DMS53 treated with DMSO at 0.1 percent for 48 hours (cell line): ENCODE measurements around the gene DHRS4.

ENCODE experiments used
- DNase-seq: peaks from one replicate; lab custom pipeline; 2025; ENCODE audit not compliant: unreplicated experiment; lab: John Stamatoyannopoulos, UW

Gene DHRS4

DNA sequence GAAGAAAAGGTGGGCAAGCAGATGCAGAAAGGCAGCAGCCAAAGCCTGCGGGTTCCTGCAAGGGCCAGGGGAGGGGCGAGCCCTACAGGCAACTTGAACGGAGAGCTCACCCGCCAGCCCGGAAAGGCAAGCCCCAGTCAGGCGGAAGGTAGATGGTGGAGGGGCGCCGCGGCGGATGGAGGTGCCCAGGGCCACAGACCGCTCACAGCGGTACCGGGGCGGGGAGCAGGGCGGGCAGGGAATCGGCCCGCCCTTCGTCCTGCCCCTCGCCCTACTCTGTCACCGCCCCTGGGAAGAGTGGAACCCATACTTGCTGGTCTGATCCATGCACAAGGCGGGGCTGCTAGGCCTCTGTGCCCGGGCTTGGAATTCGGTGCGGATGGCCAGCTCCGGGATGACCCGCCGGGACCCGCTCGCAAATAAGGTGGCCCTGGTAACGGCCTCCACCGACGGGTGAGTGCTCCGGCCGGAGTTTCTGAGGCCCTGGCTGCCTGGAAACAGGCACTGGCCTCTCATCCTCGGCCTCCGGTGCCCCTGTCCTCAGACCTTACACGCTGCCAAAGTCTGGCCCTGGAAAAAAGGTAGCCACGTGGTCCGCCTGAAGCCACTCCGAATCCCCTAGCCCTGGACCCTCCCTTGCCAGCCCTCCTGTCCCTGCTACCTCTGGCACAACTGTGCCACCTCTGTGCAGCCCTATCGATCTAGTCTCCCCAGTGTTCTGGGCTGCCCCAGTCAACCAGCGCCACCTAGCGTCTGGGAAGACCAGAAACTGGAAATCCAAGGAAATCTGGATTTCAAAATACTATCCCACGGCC is at the start of gene DHRS4:
TSS of gene DHRS4 (plus strand) at position 307 of the 815 bp plus-strand sequence. CDS start at position 326, 19 bp downstream.
- DNase-seq: peak; percentile 48

DNA sequence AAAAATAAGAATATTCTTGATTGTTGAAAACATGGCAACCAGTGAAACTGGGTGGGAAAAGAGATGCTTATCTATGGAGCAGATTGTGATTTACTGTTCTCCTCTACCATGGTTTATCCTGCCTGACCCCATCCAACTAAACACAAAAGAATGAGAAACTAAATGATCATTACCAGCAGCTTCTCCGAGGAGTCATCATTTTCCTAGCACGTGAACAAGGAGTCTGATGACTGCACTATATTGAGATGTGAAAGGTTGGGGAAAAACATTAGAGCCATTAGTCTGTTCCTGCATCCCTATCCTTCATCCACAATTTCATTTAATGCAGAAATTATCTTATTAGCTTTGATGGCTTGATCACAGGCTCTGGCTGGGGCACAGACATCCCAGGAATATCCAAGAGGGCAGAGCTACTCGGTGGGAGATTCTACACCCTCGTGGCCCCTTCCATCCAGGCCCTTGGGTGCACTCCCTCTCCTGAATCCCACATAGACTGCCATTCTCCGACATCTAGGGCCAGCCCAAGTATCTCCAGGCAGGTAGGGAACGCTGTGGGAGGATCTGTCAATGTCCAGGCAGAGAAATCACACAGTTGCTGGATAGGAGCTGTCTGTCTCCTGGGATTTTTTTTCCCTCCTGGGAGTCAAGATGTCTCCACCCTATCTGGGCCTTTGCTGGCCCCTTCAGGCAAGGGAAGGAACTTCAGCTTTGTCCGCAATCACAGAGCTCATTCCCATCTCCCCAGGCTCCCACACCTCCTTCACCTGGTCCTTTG is 43.3 kb upstream of the DHRS4 start:
- peak; percentile 55 for DNase-seq

DNA sequence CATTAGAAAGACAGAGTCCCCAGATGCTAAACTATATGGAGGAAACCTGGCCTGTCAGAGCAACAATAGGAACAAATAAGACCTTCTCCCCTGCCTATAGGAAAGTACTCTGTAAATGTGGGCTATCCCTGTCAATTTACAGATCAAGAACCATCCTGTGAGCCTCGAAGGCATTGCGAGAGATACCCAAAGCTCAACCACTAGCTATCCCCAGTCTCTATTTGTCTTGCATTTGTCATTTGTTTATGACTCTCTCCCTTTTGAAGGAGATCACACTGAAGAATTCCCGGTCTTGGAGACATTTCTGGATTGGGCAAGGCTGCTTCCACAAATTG is 42.7 kb upstream of the DHRS4 start:
- DNase-seq: no peak

DNA sequence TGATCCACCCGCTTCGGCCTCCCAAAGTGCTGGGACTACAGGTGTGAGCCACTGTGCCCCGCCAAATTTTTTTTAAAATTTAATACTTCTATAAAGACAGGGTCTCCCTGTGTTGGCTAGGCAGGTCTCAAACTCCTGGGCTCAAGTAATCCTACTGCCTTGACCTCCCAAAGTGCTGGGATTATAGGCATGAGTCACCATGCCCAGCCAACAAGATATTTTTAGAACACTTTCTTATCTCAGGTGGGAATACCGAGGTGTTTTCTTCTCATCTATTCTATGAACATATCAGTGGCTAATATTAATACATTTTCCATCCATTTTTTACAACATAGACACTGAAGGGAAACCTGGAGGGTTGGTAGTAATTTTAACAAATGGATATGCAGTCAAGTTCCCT is 38.0 kb upstream of the DHRS4 start:
- no peak for DNase-seq

DNA sequence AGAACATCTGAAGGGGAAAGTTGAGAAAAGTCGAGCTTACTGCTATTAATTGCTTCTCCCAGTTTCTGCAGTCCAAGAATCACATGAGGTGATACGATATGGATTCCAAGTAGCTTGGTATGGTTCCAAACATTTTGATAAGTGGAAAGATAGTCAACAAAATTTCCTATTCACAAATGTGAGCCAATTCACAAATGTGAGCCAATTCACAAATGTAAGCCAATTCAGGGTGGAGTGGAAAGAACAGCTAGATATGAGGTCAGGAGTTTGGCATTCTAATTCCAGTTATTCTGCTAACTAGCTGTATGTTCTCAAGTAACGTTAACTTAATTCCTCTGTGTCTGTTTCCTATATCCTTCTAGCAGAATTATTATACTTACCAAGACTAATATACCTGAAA is 37.6 kb upstream of the DHRS4 start:
- DNase-seq: no peak

DNA sequence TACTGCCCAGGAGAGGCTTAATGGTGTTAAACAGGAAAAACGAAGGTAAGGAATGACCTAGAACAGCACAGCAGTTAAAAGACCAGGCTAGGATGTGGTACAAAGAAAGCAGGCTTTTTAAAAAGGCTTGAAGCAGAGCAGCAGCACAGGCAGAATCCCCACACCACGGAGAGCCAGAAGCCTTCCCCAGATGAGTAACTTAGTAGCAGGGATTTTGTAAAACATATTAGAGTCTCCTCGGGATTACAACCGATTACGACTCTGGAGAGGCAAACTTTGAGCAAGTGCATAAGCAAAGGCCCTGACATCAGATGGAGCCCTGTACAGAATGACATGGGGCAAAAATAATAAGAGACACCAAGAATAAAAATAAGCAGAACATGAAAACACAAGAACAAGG is 37.1 kb upstream of the DHRS4 start:
- no peak for DNase-seq

DNA sequence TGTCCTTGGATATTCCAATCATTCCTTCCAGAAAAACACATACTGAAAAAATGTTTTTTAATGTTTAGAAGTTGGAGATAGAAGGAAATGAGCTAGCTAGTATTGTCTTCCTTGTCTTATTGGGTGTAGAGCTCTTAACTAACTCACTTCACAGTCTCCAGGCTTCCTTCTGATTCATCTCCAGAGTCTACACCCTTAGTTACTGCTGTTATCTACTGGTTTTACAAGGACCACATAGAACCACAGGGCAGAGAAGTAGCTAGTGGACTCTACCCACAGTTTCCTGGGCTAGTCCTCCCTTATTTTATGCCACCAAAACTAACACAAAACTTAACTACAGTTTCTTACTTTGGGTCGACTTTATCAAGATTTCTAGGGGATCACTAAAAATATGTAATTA is 31.0 kb upstream of the DHRS4 start:
- no peak for DNase-seq

DNA sequence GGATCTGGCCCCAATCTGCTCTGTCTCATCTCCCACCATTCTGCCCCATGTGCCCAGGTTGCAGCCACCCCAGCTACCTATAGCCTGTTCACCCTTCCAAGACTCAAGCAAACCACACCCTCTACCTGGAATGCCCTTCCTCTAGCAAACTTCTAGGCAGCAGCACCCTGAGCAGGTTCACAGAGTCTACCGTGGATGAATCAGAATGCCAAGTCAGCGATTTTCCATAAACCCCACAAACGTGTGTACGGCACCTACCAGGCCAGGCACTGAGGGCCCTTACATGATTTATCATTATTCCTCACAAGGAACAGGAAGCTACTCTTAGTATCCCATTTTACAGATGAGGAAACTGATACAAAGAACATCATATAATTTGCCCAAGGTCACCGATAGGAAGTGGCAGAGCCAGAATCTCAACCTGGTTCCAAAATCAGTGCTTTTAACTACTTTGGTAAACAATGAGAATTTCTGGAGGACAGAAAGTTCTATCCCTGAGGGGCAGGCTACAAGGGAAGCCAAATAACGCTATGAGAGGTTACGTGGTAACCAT is 28.0 kb upstream of the DHRS4 start:
- DNase-seq: no peak

DNA sequence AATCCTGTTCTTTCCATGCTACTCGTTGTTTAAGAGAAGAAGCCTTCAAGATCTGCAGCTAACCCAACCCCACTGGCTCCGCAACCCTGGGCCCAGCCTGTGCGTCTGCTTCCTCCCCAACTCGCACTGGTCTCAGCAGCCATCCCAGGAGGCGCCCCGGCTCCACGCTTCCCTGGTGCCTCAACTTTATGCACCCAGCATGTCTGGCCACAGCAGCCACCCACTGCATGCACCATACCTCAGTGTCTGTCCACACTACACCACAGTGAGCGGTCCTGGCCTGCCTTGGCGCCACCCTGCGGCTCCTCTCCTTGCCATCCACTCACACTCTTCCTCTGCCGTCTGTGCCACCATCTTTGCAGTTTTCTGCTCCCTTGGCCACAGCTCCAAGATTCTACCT is 27.0 kb upstream of the DHRS4 start:
- DNase-seq: no peak

DNA sequence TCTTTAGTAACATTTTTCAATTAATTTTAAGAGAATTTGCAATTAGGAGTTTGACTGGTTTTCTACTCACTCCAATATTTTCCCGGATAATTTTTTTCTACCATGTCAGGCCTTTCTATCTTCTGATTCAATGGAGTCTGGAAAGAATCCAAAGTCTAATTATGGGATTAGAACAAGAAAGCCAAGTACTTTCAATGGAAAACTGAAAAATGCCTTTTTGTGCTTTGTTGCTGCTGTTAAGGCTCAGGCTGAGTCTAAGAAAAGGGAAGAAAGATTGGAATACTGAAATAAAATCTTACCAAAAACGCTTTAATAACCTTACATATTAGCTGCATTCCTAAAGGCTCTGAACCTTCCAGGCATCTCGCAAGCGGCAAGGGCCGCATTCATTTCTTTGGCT is 24.4 kb upstream of the DHRS4 start:
- no peak for DNase-seq

DNA sequence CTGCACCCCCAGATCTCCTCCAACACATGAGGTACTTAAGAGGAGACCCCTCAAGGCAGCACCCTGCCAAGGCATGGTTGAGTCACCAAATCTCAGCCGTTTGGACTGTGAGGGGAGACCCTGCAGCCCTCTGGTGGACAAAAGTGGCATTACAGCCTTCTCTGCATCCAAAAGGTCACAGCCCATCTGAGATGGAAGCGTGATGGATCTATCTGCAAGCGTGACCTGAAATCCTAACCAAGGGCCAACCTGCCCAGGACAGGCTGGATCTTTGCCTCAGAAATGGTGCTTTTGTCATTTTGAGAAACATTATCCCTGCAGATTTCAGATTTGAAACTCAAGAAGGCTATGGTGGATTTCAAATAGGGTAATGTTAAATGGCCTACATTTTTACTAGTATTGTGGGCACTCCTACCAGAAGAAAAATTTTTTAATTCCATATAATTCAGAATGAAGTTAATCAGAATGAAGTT is 23.7 kb upstream of the DHRS4 start:
- DNase-seq: peak; percentile 6

DNA sequence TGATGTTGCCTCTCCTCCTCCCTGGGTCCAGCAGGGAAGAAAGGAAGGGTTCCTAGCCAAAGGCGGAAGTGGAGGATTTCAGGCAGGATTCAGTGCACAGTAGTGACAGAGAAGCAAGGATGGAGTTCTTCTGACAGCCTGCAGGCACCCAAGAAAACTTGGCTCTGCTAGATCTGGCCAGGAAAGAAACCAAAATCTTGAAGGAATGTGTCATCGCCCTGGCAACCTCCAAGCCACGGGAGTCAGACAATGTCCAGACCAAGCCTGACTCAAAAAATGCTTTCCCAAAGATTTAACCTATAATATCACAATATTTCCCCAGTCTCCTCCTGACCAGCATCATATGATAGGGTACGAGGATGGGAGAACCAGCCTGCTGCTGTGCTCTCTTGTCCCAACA is 22.8 kb upstream of the DHRS4 start:
- no peak for DNase-seq

DNA sequence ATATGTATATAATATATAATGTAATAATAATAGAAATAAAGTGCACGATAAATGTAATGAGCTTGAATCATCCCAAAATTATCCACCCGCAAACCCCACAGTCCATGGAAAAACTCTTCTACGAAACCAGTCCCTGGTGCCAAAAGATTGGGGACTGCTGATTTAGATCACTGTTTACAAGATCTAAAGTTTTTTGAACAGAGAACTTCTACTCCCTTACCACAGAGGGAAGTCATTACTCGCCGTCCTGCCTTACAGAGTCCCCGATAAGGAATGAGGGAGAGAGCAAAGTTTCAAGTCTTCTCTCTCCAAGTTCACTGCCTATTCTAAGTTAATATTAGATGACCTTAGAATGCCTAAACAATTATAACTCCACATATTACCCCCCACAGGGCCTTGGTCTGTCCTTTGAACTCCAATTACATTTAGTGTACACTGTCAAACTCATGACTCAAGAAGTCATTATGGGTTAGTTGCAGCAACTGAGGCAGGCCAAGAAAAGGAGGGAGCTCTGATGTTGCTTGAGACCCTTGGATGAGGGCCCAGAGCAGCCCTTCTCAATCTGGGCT is 21.8 kb upstream of the DHRS4 start:
- DNase-seq: no peak

DNA sequence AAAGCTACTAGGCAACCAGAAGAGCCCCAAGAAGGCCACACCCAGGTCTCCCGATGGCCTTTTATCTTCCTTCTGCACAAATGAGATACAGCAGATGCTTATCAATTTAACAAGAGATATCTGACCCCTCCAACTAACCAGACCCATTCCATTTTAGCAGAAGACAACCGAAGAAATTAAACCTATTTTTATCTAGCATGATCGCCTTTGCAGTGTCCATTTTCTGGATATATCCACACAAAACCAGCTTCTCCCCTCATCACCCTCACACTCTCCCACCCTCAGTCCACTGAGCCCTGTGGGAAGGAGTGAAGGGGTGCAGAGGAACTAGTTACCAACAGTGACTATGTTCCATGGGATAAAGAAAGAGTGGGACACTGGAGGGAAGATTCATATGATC is 20.9 kb upstream of the DHRS4 start:
- no peak for DNase-seq

DNA sequence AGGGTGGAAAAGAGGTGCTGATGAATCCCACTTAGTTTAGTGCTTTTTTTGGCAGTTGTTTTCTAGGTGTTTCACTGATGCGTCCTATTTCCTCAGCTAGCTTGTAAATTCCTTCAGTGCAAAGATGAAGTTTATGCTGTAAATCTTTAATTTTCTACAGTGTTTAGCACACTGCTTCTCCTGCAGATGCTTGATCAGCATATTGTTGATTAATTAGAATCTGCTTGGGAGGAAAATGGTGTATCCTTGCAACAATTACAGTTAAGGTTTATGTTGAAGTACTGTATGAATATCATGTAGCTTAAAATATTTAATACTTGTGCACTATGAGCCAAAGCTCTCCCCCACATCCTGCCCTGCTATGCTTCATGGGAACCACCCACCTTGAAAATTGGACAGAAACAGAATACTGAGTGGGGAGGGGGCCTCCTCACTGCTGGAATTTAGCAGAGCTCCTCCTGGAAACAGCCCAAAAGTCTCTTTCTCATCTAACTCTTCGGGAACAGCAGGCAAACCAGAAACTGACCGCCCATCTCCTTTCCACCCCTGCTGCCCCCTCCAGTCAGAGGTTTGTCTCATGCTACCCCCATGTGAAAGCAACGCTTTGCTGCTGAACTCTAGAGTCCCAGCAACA is 20.3 kb upstream of the DHRS4 start:
- DNase-seq: no peak

DNA sequence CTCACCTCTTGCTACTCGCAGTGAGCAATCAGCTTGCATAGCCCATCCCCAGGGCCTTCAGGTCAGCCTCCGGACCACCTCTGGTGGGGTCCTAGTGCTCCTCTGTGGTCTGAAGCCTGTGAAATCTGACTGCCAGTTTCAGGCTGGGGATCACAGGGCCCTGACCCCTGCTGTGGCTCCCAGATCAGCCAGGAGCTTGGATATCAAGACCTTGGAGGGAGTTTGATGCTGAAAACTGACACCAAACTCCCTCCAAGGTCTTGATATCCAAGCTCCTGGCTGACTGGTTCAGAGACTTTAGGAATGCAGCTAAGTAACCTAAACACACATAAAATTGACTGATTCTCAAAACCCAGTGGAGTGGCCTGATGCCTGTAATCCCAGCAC is 19.8 kb upstream of the DHRS4 start:
- DNase-seq: no peak

DNA sequence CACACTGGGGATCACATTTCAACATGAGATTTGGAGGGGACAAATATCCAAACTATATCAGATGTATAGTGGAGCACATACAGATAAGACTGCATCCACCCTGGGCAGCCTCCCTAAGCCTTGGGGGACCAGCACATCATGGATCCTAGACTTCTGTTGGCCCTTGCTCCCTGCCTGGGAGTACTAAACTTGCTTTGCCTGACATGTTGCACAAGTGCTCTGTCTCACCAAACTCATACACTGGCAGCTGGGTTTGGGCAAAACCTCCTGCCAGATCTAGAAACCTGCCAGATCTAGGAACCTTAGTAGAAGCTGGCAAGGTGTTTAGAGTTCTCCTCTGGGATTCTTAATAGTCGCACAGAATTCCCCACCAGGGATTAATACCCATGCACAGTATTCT is 18.4 kb upstream of the DHRS4 start:
- DNase-seq: no peak

DNA sequence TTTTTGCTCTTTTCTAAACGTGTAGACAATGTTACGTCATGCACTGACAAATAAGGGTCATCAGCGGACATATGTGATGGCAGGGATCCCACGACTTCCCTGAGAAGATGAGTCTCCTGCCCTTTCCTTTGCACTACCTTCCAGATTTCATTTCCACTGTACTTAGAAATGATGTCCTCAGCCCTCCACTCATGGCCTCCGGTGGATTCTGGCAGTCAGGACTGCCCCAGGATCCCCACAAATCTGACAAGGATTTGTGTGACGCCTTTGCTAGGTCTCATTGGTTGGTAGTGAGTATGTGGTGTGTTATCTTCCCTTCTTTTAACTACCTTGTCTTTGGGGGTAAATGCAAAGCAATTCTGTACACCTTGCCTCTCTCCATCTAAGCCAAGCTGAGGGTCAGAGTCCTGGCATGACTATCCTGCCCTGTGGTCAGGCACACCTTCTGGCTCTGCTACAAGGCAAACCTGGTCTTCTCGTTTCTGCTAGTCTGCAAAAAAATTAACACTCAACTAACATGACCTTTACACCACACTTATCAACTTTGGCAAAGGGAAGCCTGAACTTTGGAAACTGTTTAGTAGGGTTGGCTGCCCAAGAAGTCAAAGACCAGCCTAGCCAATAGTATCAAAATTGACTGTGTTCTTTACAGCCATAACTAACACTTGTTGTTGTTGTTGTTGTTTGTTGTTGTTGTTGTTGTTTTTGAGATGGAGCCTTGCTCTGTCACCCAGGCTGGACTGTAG is 17.3 kb upstream of the DHRS4 start:
- no peak for DNase-seq

DNA sequence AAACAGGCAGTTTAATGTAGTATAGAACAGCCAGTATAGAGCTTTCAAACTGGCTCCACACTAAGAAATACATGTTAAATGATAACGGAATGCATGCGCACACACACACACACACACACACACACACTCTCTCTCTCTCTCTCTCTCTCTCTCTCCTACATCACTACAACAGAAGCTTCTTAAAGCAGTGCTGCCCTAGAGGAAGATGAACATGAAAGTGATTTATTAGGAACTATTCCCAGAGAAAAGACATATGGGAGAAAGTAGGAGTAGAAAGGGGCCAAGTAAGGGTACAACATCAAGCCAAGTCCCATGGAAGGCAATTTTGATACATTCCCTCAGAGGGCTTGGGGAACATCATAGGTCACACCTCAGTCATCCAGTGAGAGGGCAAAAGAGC is 16.4 kb upstream of the DHRS4 start:
- DNase-seq: no peak

DNA sequence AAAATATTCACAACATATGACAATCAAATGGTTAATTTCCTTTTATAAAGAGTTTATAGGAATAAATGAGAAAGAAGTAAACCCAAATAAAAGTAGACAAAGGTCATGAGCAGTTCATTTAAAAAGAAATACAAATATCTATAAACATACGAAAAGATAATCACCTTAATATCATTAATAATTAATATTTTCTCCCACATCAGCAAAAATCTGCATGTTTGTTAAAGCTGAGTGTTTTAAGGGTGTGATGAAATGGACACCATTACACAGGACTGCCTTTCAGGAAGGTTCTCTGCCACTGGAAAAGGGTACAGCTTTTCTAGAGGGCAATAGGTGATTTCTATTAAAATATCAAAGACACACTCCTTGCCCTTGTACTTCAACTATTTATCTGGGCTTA is 14.7 kb upstream of the DHRS4 start:
- no peak for DNase-seq
